ENCODE data around the gene ZSWIM7.

- TF ChIP-seq, protein P1, sequence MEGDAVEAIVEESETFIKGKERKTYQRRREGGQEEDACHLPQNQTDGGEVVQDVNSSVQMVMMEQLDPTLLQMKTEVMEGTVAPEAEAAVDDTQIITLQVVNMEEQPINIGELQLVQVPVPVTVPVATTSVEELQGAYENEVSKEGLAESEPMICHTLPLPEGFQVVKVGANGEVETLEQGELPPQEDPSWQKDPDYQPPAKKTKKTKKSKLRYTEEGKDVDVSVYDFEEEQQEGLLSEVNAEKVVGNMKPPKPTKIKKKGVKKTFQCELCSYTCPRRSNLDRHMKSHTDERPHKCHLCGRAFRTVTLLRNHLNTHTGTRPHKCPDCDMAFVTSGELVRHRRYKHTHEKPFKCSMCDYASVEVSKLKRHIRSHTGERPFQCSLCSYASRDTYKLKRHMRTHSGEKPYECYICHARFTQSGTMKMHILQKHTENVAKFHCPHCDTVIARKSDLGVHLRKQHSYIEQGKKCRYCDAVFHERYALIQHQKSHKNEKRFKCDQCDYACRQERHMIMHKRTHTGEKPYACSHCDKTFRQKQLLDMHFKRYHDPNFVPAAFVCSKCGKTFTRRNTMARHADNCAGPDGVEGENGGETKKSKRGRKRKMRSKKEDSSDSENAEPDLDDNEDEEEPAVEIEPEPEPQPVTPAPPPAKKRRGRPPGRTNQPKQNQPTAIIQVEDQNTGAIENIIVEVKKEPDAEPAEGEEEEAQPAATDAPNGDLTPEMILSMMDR (IDR thresholded peaks at IDR 0.05; ENCODE audit: borderline replicate concordance, extremely low read depth, low read length, poor library complexity, severe bottlenecking), result no peak
- TF ChIP-seq EZH2 (IDR thresholded peaks at IDR 0.05; ENCODE audit: borderline replicate concordance, low read depth, low read length, severe bottlenecking), result no peak
These were observed 41.7 kb downstream of the ZSWIM7 start for GRCh38 chr17:15957608-15958307.
